HG03159 (cell line): ENCODE data around the gene NUDT8.
"Not testable (repeated sequence)": the region's sequence is repeated elsewhere in the genome, so short reads cannot be mapped to it uniquely, and the experiment has no call there.

ENCODE experiments used
- ATAC-seq: cut with Tn5 transposase; IDR thresholded peaks from one replicate; pipeline ENCODE4 v1.9.1; 2021; ENCODE audit warnings: mild to moderate bottlenecking, moderate library complexity; ENCODE audit not compliant: unreplicated experiment

The NUDT8 gene

GRCh38 chr11:67613960-67614715 is 15.6 kb downstream of the NUDT8 start:
- ATAC-seq: peak; percentile 74

- ATAC-seq: no peak
Observed at GRCh38 chr11:67613313-67613959, 16.3 kb downstream of the NUDT8 start.

GRCh38 chr11:67612751-67613150 is 17.0 kb downstream of the NUDT8 start:
- ATAC-seq: no peak

- ATAC-seq: no peak
Observed at GRCh38 chr11:67611704-67612587, 17.8 kb downstream of the NUDT8 start.

- no peak for ATAC-seq
Observed at GRCh38 chr11:67611165-67611564, 18.6 kb downstream of the NUDT8 start.

- ATAC-seq: no peak
Observed at GRCh38 chr11:67610302-67610868, 19.4 kb downstream of the NUDT8 start.

- no peak for ATAC-seq
Observed at GRCh38 chr11:67609316-67609715, 20.4 kb downstream of the NUDT8 start.

- ATAC-seq: no peak
Observed at GRCh38 chr11:67608486-67608885, 21.3 kb downstream of the NUDT8 start.

GRCh38 chr11:67607507-67607906 is 22.2 kb downstream of the NUDT8 start:
- ATAC-seq: no peak

- peak; percentile 95 for ATAC-seq
Observed at GRCh38 chr11:67606492-67607295, 23.0 kb downstream of the NUDT8 start, which contains the start of gene NDUFV1. Gene NDUFV1 (plus strand): TSS chr11:67606936. CDS start chr11:67607005, 69 bp downstream.

GRCh38 chr11:67606093-67606491 is 23.6 kb downstream of the NUDT8 start:
- no peak for ATAC-seq

- no peak for ATAC-seq
Observed at GRCh38 chr11:67605231-67606011, 24.3 kb downstream of the NUDT8 start.

- ATAC-seq: no peak
Observed at GRCh38 chr11:67604815-67605214, 24.9 kb downstream of the NUDT8 start.

- ATAC-seq: not testable (repeated sequence)
Observed at GRCh38 chr11:67604119-67604518, 25.6 kb downstream of the NUDT8 start.

- no peak for ATAC-seq
Observed at GRCh38 chr11:67601098-67601497, 28.6 kb downstream of the NUDT8 start.

- no peak for ATAC-seq
Observed at GRCh38 chr11:67600324-67601029, 29.3 kb downstream of the NUDT8 start.

- ATAC-seq: no peak
Observed at GRCh38 chr11:67599149-67599548, 30.6 kb downstream of the NUDT8 start.

GRCh38 chr11:67597963-67598362 is 31.8 kb downstream of the NUDT8 start:
- not testable (repeated sequence) for ATAC-seq

GRCh38 chr11:67597458-67597857 is 32.3 kb downstream of the NUDT8 start:
- ATAC-seq: not testable (repeated sequence)
